Activated CD8-positive, alpha-beta T cell treated with anti-CD3 and anti-CD28 coated beads for 36 hours (primary cell): ENCODE measurements around the gene VPS35. TPM values are rescaled to one million over a fixed set of nuclear protein-coding genes. Genes with fewer than 3 reads are reported as not detected.

ENCODE experiments used
- ATAC-seq: fragments of 200-7000 bp; cut with Tn5 transposase; one replicate; pipeline ENCODE4 v1.10.0; 2021; ENCODE audit warnings: mild to moderate bottlenecking, moderate library complexity
- CTCF ChIA-PET: fragments of 350-600 bp; sonication (Branson Sonifier 250); formaldehyde crosslinking; loops from one replicate; lab custom pipeline; 2021; ENCODE audit warnings: antibody characterized with exemption; lab: Charles Lee
- POLR2A ChIA-PET: fragments of 350-600 bp; sonication (Branson Sonifier 250); formaldehyde crosslinking; loops from one replicate; lab custom pipeline; 2021; ENCODE audit warnings: antibody characterized with exemption; lab: Charles Lee
- DNase-seq: peaks from one replicate; pipeline ENCODE4 v3.0.0-alpha.2; 2020
- H3K27ac Mint-ChIP-seq: one replicate; pipeline ENCODE4 v1.8.0; 2021; ENCODE audit warnings: mild to moderate bottlenecking, mixed read lengths
- H3K27me3 Mint-ChIP-seq: one replicate; pipeline ENCODE4 v1.8.0; 2021; ENCODE audit warnings: mixed read lengths
- H3K36me3 Mint-ChIP-seq: one replicate; pipeline ENCODE4 v1.8.0; 2021; ENCODE audit warnings: low read depth, mixed read lengths
- H3K4me1 Mint-ChIP-seq: one replicate; pipeline ENCODE4 v1.8.0; 2021; ENCODE audit warnings: low read depth, mixed read lengths
- H3K4me3 Mint-ChIP-seq: one replicate; pipeline ENCODE4 v1.8.0; 2021; ENCODE audit warnings: mild to moderate bottlenecking, moderate library complexity, mixed read lengths
- H3K9me3 Mint-ChIP-seq: one replicate; pipeline ENCODE4 v1.8.0; 2021; ENCODE audit warnings: mixed read lengths
- CTCF ChIP-seq: fragments of 200-600 bp; IDR thresholded peaks from one replicate; pipeline ENCODE4 v1.8.0; 2022; ENCODE audit warnings: antibody characterized with exemption, mild to moderate bottlenecking
- intact Hi-C: fragments of 100-400 bp; cut with micrococcal nuclease; formaldehyde crosslinking; loops from one replicate; pipeline ENCODE4 v1.10.0; 2022
- total RNA-seq, 2 experiments: library from RNA; stranded (reverse); gene quantifications; one replicate each; pipeline ENCODE4 v1.2.3, GENCODE V29; 2021

Gene VPS35
- total RNA-seq, 2 experiments from 2014 or later = 83.4 to 94.9 TPM

- no peak for ATAC-seq
- no peaks in the 10 kb centered on the region for H3K4me1 Mint-ChIP-seq
- no peaks in the 10 kb centered on the region for H3K36me3 Mint-ChIP-seq
- H3K9me3 Mint-ChIP-seq = peaks cover 7% of the 10 kb centered on the region
- no peak for DNase-seq
- no peak overlapping the region for H3K4me3 Mint-ChIP-seq
- TF ChIP-seq CTCF = no peak
- ChIA-PET CTCF (interaction anchor here (1.6 kb wide), 1 partner anchor 55 kb away, joined by 5 read pairs; no protein-coding TSS in a partner anchor), POLR2A (no interaction called here)
- no peaks in the 10 kb centered on the region for H3K27me3 Mint-ChIP-seq
- no peak overlapping the region for H3K27ac Mint-ChIP-seq
- intact Hi-C loops = no loop called here
Measured at GRCh38 chr16:46728806-46729205, 39.8 kb upstream of the VPS35 start.

GRCh38 chr16:46727630-46728029, 38.7 kb upstream of the VPS35 start:
- ATAC-seq (no peak), DNase-seq (no peak)
- ChIA-PET CTCF (interaction anchor here (1.6 kb wide), 1 partner anchor 54 kb away, joined by 5 read pairs; no protein-coding TSS in a partner anchor), POLR2A (no interaction called here)
- Mint-ChIP-seq H3K4me1 (no peaks in the 10 kb centered on the region), H3K27me3 (no peaks in the 10 kb centered on the region), H3K36me3 (no peaks in the 10 kb centered on the region), H3K27ac (no peak overlapping the region), H3K4me3 (no peak overlapping the region), H3K9me3 (peaks cover 7% of the 10 kb centered on the region)
- intact Hi-C loops = no loop called here
- no peak for TF ChIP-seq CTCF

DNA sequence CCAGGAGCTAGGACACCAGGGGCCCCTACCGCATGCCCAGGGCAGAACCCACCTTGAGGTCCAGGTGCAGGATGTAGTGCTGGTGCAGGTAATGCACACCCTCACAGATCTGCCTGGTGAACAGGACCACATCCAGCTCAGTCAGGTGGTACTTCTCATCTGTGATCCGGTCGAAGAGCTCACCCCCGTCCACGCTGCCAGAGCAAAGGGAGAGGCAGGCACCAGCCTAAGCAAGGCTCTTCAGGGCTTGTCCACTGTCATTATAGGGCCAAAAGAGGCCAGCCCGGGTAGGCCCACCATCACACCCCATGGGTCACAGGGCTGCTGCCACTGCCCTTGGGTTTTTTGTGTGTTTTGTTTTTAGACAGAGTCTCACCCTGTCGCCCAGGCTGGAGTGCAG, 38.2 kb upstream of the VPS35 start:
- Mint-ChIP-seq H3K4me1 (no peaks in the 10 kb centered on the region), H3K36me3 (no peaks in the 10 kb centered on the region), H3K9me3 (peaks cover 7% of the 10 kb centered on the region), H3K27me3 (no peaks in the 10 kb centered on the region), H3K27ac (no peak overlapping the region), H3K4me3 (no peak overlapping the region)
- ChIA-PET CTCF (no interaction called here), POLR2A (no interaction called here)
- intact Hi-C loops = no loop called here
- no peak for DNase-seq
- ATAC-seq = no peak
- TF ChIP-seq CTCF = no peak

GRCh38 chr16:46721885-46722284, 32.9 kb upstream of the VPS35 start:
- Mint-ChIP-seq H3K27me3 (no peaks in the 10 kb centered on the region), H3K4me3 (no peak overlapping the region), H3K36me3 (no peaks in the 10 kb centered on the region), H3K4me1 (no peaks in the 10 kb centered on the region), H3K27ac (no peak overlapping the region), H3K9me3 (peaks cover 7% of the 10 kb centered on the region)
- CTCF ChIA-PET = interaction anchor here (1.2 to 1.7 kb wide), 2 partner anchors 23 to 30 kb away, joined by 3 read pairs; no protein-coding TSS in a partner anchor
- TF ChIP-seq CTCF = no peak
- intact Hi-C loops = no loop called here
- POLR2A ChIA-PET = no interaction called here
- ATAC-seq (no peak), DNase-seq (no peak)

DNA sequence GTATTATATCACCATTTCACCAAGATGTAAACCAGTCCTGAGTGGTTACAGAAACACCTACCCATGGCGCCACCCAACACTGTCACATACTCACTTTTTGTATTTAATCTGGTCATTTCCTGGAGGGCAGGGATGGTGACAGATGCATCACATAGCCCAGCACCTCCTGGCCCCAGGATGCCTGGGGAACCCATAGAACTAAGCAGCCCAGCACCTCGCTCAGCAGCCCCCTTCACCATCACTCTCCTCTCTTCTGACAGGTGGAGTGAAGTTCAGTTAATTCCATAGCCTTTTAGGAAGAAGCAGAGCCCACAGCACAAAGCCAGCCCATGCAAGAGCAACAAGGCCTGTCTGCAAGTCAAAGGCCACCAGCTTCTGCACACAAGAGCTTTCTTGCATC, 31.6 kb upstream of the VPS35 start:
- Mint-ChIP-seq H3K27me3 (no peaks in the 10 kb centered on the region), H3K27ac (no peak overlapping the region), H3K36me3 (no peaks in the 10 kb centered on the region), H3K4me1 (no peaks in the 10 kb centered on the region), H3K9me3 (peaks cover 2% of the 10 kb centered on the region), H3K4me3 (no peak overlapping the region)
- ATAC-seq (no peak), DNase-seq (no peak)
- ChIA-PET POLR2A (no interaction called here), CTCF (interaction anchor here (1.2 to 1.7 kb wide), 2 partner anchors 21 to 29 kb away, joined by 3 read pairs; no protein-coding TSS in a partner anchor)
- intact Hi-C loops = no loop called here
- no peak for TF ChIP-seq CTCF
